Measurements from ENCODE around the gene PPME1.

The PPME1 gene

GRCh38 chr11:74257959-74258553, 87.0 kb downstream of the PPME1 start:
- no peaks in the 10 kb centered on the region for H3K79me2 ChIP-seq (ENCODE audit: insufficient read depth, low read length)
- no peaks in the 10 kb centered on the region for H3K4me1 ChIP-seq (ENCODE audit: insufficient read depth, low read length, severe bottlenecking)
- H4K20me1 ChIP-seq (ENCODE audit: insufficient read depth, low read length) = no peaks in the 10 kb centered on the region
- no peaks in the 10 kb centered on the region for H3K9me2 ChIP-seq (ENCODE audit: low read depth, low read length)
- peaks cover 9% of the 10 kb centered on the region; the same call in 1 of the 2 replicates for H3K9me3 ChIP-seq (ENCODE audit: low read length)
- no peaks in the 10 kb centered on the region for H3K27me3 ChIP-seq (ENCODE audit: insufficient read depth, low read length)
- no peak overlapping the region for H3K27ac ChIP-seq (ENCODE audit: low read depth, low read length, poor library complexity, severe bottlenecking)
- TF ChIP-seq EZH2 (IDR thresholded peaks at IDR 0.05; ENCODE audit: borderline replicate concordance, low read length) (no peak), CTCF (IDR thresholded peaks at IDR 0.05; ENCODE audit: low read length) (no peak)
- H3K4me3 ChIP-seq (ENCODE audit: low read depth, low read length, poor library complexity, severe bottlenecking) = no peak overlapping the region
- peaks cover 16% of the 10 kb centered on the region for H3K36me3 ChIP-seq (ENCODE audit: insufficient read depth, low read length)
- H2AFZ ChIP-seq (ENCODE audit: low read length) = no peak overlapping the region
- no peaks in the 10 kb centered on the region for H3F3A ChIP-seq (ENCODE audit: insufficient read depth, low read length)
- no peak overlapping the region for H3K4me2 ChIP-seq (ENCODE audit: low read length)
- H3K9ac ChIP-seq (ENCODE audit: low read length) = no peak overlapping the region

DNA sequence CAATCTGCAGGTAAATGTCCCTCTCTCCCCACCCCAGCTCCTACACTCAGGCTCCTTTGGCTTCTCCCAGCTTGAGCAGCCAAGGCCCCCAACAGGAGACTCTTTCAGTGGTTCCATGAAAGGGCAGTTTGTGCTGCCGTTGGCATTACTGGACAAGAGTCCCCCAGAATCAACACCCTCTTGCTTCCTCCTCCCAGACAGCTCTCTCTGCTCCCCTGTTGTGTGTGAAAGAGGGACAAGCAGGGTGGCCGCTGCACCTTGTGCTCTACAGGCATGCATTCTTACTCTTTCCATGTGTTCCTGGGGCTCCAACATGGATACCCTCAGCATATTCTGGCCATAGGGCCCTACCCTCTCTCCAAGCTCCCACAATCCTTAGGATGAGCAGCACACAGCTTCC, 91.6 kb downstream of the PPME1 start:
- peaks cover 9% of the 10 kb centered on the region; the same call in 1 of the 2 replicates for H3K9me3 ChIP-seq (ENCODE audit: low read length)
- no peak overlapping the region for H3K4me2 ChIP-seq (ENCODE audit: low read length)
- H3K36me3 ChIP-seq (ENCODE audit: insufficient read depth, low read length) = no peaks in the 10 kb centered on the region; the same call in 1 of the 2 replicates
- no peak overlapping the region for H3K27ac ChIP-seq (ENCODE audit: low read depth, low read length, poor library complexity, severe bottlenecking)
- H3F3A ChIP-seq (ENCODE audit: insufficient read depth, low read length) = no peaks in the 10 kb centered on the region
- H2AFZ ChIP-seq (ENCODE audit: low read length) = no peak overlapping the region
- 0 out of 2 replicates have a peak, but pooled peaks cover 5% of the 10 kb centered on the region for H3K27me3 ChIP-seq (ENCODE audit: insufficient read depth, low read length)
- H3K4me3 ChIP-seq (ENCODE audit: low read depth, low read length, poor library complexity, severe bottlenecking) = no peak overlapping the region
- no peaks in the 10 kb centered on the region for H3K9me2 ChIP-seq (ENCODE audit: low read depth, low read length)
- H3K79me2 ChIP-seq (ENCODE audit: insufficient read depth, low read length) = no peaks in the 10 kb centered on the region
- H3K4me1 ChIP-seq (ENCODE audit: insufficient read depth, low read length, severe bottlenecking) = no peaks in the 10 kb centered on the region
- H3K9ac ChIP-seq (ENCODE audit: low read length) = no peak overlapping the region
- no peaks in the 10 kb centered on the region for H4K20me1 ChIP-seq (ENCODE audit: insufficient read depth, low read length)
- TF ChIP-seq EZH2 (IDR thresholded peaks at IDR 0.05; ENCODE audit: borderline replicate concordance, low read length) (no peak), CTCF (IDR thresholded peaks at IDR 0.05; ENCODE audit: low read length) (no peak)

GRCh38 chr11:74265256-74265655, 94.2 kb downstream of the PPME1 start:
- no peak overlapping the region for H2AFZ ChIP-seq (ENCODE audit: low read length)
- H3K79me2 ChIP-seq (ENCODE audit: insufficient read depth, low read length) = no peaks in the 10 kb centered on the region
- H3F3A ChIP-seq (ENCODE audit: insufficient read depth, low read length) = no peaks in the 10 kb centered on the region
- no peak overlapping the region for H3K4me2 ChIP-seq (ENCODE audit: low read length)
- no peak overlapping the region for H3K9ac ChIP-seq (ENCODE audit: low read length)
- no peak overlapping the region for H3K4me3 ChIP-seq (ENCODE audit: low read depth, low read length, poor library complexity, severe bottlenecking)
- 0 out of 2 replicates have a peak, but pooled peaks cover 5% of the 10 kb centered on the region for H3K27me3 ChIP-seq (ENCODE audit: insufficient read depth, low read length)
- H3K27ac ChIP-seq (ENCODE audit: low read depth, low read length, poor library complexity, severe bottlenecking) = no peak overlapping the region
- H3K9me3 ChIP-seq (ENCODE audit: low read length) = peaks cover 9% of the 10 kb centered on the region; the same call in 1 of the 2 replicates
- TF ChIP-seq EZH2 (IDR thresholded peaks at IDR 0.05; ENCODE audit: borderline replicate concordance, low read length) (no peak), CTCF (IDR thresholded peaks at IDR 0.05; ENCODE audit: low read length) (no peak)
- H3K36me3 ChIP-seq (ENCODE audit: insufficient read depth, low read length) = no peaks in the 10 kb centered on the region; the same call in 1 of the 2 replicates
- no peaks in the 10 kb centered on the region for H3K9me2 ChIP-seq (ENCODE audit: low read depth, low read length)
- no peaks in the 10 kb centered on the region for H3K4me1 ChIP-seq (ENCODE audit: insufficient read depth, low read length, severe bottlenecking)
- no peaks in the 10 kb centered on the region for H4K20me1 ChIP-seq (ENCODE audit: insufficient read depth, low read length)
